BLaER1 (cell line): ENCODE measurements around the gene HMG20A.

Source experiments
- H3K27ac ChIP-seq: shearing (Covaris generic); formaldehyde crosslinking; 2 replicates; pipeline ENCODE4 v1.8.1; 2022
- H3K27me3 ChIP-seq: shearing (Covaris generic); formaldehyde crosslinking; 2 replicates; pipeline ENCODE4 v1.8.1; 2022
- H3K36me3 ChIP-seq: shearing (Covaris generic); formaldehyde crosslinking; 2 replicates; pipeline ENCODE4 v1.8.1; 2022
- H3K4me1 ChIP-seq: shearing (Covaris generic); formaldehyde crosslinking; 2 replicates; pipeline ENCODE4 v1.8.1; 2022
- H3K4me2 ChIP-seq: shearing (Covaris generic); formaldehyde crosslinking; 2 replicates; pipeline ENCODE4 v1.8.1; 2022
- H3K4me3 ChIP-seq: shearing (Covaris generic); formaldehyde crosslinking; 2 replicates; pipeline ENCODE4 v1.8.1; 2022
- H3K9ac ChIP-seq: shearing (Covaris generic); formaldehyde crosslinking; 2 replicates; pipeline ENCODE4 v1.8.1; 2022
- H3K9me3 ChIP-seq: shearing (Covaris generic); formaldehyde crosslinking; 2 replicates; pipeline ENCODE4 v1.8.1; 2022
- H4K20me1 ChIP-seq: shearing (Covaris generic); formaldehyde crosslinking; 2 replicates; pipeline ENCODE4 v1.8.1; 2022
- Cebpa-rat ChIP-seq: shearing (Covaris generic); IDR thresholded peaks from 2 replicates; pipeline ENCODE4 v1.8.1; 2022

HMG20A gene

DNA sequence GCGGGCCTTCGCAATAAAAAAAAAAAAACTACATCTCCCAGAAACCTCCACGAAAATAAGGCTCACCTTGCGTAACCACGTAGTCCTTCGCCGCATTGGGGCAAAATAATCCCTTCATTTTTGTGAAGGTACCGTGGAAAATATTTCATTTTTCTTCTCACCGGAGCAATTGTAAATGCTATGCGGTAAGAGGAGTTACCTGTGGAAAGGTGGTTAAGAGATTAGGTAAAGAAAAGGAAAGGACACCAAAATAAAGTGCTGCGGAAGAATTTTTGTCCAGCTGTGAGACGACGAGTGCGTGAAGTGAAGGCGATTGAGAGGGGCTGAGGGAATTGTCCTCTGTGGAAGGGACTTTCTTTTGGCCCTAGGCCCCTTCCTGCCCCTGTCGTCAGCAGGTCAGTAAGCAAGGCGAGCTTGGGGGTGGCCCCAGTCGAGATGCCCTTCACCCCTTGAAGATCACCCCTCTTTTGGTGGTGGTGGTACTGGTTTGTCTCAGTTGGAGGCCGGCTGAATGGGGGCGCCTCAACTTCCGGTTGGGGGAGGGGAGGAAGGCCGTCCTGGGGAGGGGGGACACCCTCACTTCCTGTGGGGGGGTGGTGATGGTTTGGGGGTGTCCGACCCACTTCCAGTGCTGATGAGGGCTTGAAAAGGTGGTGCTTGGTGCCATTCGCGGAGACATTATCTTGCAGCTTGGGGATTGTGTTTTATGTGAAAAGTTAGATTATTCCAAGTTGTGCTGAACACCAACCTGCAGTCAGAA is at the start of gene HMG20A:
TSS of gene HMG20A (plus strand) at position 279 of the 760 bp plus-strand sequence. CDS start 37,520 bp downstream, outside the sequence.
- TF ChIP-seq Cebpa-rat: peak; percentile 91
- Histone ChIP-seq H3K27me3 (peaks cover 13% of the 10 kb centered on the region), H3K4me1 (peaks cover 27% of the 10 kb centered on the region), H3K9me3 (no peaks in the 10 kb centered on the region), H3K4me3 (peak within 1 kb of the TSS; percentile 83), H3K36me3 (no peaks in the 10 kb centered on the region), H4K20me1 (peaks cover 45% of the 10 kb centered on the region), H3K9ac (peak within 1 kb of the TSS; percentile 90), H3K27ac (peak within 1 kb of the TSS; percentile 92), H3K4me2 (peak within 1 kb of the TSS; percentile 94)

DNA sequence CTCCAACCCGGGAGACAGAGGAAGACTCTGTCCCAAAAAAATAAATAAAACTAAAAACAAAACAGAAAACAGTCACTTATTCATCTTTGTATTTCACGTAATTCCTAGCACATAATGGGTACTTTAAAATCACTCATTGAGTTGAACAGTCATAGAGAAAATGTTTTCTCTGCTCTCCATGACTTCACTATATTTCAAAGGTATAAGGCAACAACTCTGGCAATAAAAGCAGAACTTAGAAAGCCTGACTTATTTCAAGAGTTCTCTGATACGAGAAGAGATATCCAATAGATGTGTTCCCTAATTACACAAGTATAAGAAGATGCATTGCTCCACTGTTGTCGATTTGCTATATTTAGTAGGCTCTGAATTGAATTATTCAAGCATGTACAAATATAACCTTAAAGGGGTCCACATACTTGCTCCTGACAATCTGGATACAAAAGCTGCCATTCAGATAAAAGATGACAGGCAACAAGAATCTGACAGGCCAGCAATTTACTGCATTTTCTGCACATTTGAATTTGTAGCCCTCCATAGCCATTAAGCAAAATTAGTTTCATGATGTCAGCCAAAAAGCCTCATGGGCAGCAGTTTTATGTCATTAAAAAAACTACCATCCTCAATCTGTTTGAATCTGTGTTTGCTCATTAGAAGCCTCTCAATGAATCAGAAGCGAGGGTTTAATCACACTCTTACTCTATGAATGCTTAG is 48.7 kb upstream of the HMG20A start:
- no peak for TF ChIP-seq Cebpa-rat
- Histone ChIP-seq H4K20me1 (no peaks in the 10 kb centered on the region), H3K27ac (no peak overlapping the region), H3K4me2 (no peak overlapping the region), H3K27me3 (no peaks in the 10 kb centered on the region), H3K4me1 (no peaks in the 10 kb centered on the region), H3K36me3 (no peaks in the 10 kb centered on the region), H3K9me3 (no peaks in the 10 kb centered on the region), H3K9ac (no peak overlapping the region), H3K4me3 (no peak overlapping the region)

DNA sequence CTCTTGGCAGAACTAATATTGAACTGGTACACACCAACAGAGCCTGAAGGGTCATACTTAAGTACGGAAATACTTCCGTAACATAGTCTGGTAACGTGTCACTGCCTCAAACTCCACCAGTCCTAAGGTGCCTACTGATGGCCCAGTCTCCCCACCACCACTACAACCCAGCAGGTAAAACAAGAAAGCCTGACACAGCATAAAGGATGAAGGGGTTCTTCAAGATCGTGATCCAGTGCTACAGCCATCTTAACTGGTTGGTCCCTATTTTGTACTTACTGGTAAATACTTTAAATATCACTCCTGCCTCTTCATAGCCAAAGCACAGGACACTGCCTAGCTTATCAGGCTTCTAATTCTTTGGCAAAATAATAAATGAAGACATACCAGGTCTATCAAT is 47.2 kb upstream of the HMG20A start:
- H4K20me1 ChIP-seq: no peaks in the 10 kb centered on the region
- no peak overlapping the region for H3K9ac ChIP-seq
- H3K27me3 ChIP-seq: no peaks in the 10 kb centered on the region
- H3K4me3 ChIP-seq: no peak overlapping the region
- no peak overlapping the region for H3K27ac ChIP-seq
- no peak for TF ChIP-seq Cebpa-rat
- H3K9me3 ChIP-seq: no peaks in the 10 kb centered on the region
- H3K4me1 ChIP-seq: no peaks in the 10 kb centered on the region
- H3K36me3 ChIP-seq: no peaks in the 10 kb centered on the region
- no peak overlapping the region for H3K4me2 ChIP-seq

DNA sequence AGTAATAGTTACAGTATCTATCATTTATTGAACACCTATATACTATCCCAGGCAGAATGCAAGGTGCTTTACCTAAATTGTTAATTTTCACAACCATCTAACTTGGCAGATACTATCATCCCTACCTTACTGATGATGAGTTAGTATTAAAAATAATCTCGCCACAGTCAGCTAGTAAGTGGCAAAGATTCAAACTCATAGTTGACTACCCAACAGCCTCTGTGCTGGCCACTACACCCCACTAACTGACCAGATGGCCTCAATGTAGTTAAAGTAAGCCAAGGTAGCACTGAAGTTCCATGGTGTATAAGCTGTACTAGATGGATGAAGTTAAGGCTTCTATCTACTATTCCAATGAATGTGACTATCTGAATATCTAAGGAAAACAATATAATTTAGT is 45.6 kb upstream of the HMG20A start:
- Histone ChIP-seq H3K27ac (no peak overlapping the region), H3K27me3 (no peaks in the 10 kb centered on the region), H3K9ac (no peak overlapping the region), H3K9me3 (no peaks in the 10 kb centered on the region), H3K4me2 (no peak overlapping the region), H4K20me1 (no peaks in the 10 kb centered on the region), H3K36me3 (no peaks in the 10 kb centered on the region), H3K4me3 (no peak overlapping the region), H3K4me1 (no peaks in the 10 kb centered on the region)
- no peak for TF ChIP-seq Cebpa-rat

DNA sequence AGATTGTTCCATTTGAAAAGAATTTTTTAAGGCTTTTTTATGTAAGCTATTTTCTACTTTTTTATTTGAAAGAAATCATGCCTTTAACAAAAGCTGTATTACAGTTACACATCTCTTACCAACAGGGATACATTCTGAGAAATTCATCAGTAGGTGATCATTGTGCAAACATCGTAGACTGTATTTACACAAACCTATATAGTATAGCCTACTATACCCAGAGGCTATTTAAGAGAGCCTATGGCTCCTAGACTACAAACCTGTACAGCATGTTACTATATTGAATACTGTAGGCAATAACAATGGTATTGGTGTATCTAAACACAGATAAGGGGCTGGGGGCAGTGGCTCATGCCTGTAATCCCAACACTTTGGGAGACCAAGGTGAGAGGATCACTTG is 43.9 kb upstream of the HMG20A start:
- Histone ChIP-seq H3K4me3 (no peak overlapping the region), H3K27me3 (no peaks in the 10 kb centered on the region), H3K4me1 (no peaks in the 10 kb centered on the region), H3K36me3 (no peaks in the 10 kb centered on the region), H3K9me3 (no peaks in the 10 kb centered on the region), H3K4me2 (no peak overlapping the region), H3K27ac (no peak overlapping the region), H3K9ac (no peak overlapping the region), H4K20me1 (no peaks in the 10 kb centered on the region)
- TF ChIP-seq Cebpa-rat: no peak

DNA sequence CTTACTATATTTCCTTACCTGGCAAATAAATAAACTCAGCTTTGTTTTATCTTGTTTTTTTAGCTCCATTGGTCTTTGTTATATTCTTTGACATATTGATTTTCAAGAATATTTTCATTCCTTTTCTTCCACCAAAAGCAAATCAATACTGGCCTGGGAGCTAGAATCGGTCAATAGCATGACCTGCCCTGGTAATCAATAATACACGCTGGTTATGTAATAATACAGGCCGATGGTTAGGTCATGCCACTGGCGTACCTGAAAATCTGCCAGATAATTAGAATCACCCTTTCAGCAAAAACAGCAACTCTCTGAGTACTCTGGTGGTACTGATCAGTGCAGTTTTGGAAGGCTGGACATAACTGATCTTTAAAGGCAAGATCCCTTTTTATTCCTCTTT is 40.7 kb upstream of the HMG20A start:
- Histone ChIP-seq H3K4me3 (no peak overlapping the region), H3K27ac (no peak overlapping the region), H3K4me1 (no peaks in the 10 kb centered on the region), H3K9me3 (no peaks in the 10 kb centered on the region), H4K20me1 (no peaks in the 10 kb centered on the region), H3K27me3 (no peaks in the 10 kb centered on the region), H3K4me2 (no peak overlapping the region), H3K36me3 (no peaks in the 10 kb centered on the region), H3K9ac (no peak overlapping the region)
- no peak for TF ChIP-seq Cebpa-rat

DNA sequence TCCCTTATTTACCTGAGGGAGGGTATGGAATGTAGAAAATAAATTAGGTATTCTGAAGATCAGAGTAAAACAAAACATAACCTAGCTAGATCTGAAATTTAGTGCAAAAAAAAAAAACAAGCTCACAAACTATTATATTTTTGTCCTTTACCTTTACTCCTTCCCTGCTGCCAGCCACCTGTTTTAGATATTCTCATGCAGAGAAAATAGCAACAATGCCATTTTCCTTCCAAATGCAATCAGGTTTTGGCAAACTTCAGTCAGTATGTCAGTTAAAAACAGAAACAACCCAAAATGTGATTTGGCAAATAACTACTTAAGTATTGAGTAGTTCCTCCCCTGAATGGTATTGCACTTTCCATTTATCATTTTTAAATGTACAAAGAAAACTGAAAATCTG is 36.6 kb upstream of the HMG20A start:
- Histone ChIP-seq H4K20me1 (no peaks in the 10 kb centered on the region), H3K27me3 (no peaks in the 10 kb centered on the region), H3K36me3 (no peaks in the 10 kb centered on the region)

DNA sequence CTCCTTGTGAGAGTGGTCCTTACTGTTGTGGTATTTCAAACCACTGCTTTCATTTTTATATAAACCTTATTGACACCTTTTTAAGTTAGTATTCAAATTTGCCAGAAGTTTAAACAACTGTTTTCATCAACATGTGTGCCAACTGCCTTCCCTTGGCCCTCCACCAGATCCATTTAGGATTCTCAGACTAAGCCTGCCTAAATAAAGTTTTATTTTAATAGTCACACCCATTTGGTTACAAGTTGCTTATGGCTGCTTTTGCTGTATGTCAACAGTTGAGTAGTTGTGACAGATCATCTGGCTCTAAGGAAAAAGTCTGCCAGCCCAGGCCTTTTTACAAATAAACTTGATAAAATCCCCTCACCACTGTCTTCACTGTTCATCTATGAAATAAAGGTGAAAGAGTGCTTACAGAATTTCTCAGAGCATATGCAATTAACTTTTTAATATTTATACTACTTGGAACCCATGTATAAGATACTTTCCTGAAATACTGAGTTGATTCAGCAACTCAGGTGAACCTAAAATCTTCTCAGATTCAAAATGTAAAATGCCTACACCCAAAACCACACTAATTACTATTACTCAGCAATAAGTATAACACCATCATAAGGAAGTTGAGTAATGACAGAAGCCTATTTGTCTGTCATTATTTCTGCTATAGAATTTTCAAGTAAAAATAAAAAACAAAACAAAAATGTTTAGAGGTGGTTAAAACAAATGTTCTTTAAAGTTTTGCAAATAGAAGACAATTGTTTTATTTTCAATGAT is 35.9 kb upstream of the HMG20A start:
- no peaks in the 10 kb centered on the region for H3K27me3 ChIP-seq
- no peaks in the 10 kb centered on the region for H3K4me1 ChIP-seq
- H3K36me3 ChIP-seq: no peaks in the 10 kb centered on the region
- no peak overlapping the region for H3K9ac ChIP-seq
- H3K4me2 ChIP-seq: no peak overlapping the region
- TF ChIP-seq Cebpa-rat: no peak
- H3K4me3 ChIP-seq: no peak overlapping the region
- no peak overlapping the region for H3K27ac ChIP-seq
- H4K20me1 ChIP-seq: no peaks in the 10 kb centered on the region
- no peaks in the 10 kb centered on the region for H3K9me3 ChIP-seq

More for the DNA sequence above, 36.6 kb upstream of the HMG20A start:
- Histone ChIP-seq H3K4me3 (no peak overlapping the region), H3K9me3 (no peaks in the 10 kb centered on the region), H3K27ac (no peak overlapping the region), H3K4me1 (no peaks in the 10 kb centered on the region), H3K4me2 (no peak overlapping the region), H3K9ac (no peak overlapping the region)
- TF ChIP-seq Cebpa-rat: no peak

DNA sequence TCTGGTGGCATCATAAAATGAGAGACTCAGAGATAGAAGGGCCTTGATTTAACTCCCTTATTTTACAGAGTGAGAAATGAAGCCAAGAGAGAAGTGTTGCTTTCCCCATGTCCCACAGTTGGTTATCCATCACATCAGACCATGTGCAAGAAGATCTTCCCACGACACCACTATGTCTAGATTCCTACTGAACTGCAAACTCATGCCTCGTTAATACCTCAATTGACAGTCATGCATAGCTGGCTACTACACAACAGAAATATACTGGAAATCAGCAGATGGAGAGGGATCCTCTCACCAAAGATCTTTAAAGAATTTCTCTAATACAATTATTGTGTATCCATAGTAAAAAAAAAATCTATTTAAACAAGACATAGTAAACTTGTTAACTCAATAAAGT is 34.1 kb upstream of the HMG20A start:
- no peaks in the 10 kb centered on the region for H3K27me3 ChIP-seq
- H3K36me3 ChIP-seq: no peaks in the 10 kb centered on the region
- no peak overlapping the region for H3K4me3 ChIP-seq
- no peak overlapping the region for H3K4me2 ChIP-seq
- no peaks in the 10 kb centered on the region for H3K4me1 ChIP-seq
- no peak overlapping the region for H3K9ac ChIP-seq
- H3K27ac ChIP-seq: no peak overlapping the region
- no peak for TF ChIP-seq Cebpa-rat
- H4K20me1 ChIP-seq: no peaks in the 10 kb centered on the region
- no peaks in the 10 kb centered on the region for H3K9me3 ChIP-seq
